Measurements from ENCODE around the gene ALK.

The ALK gene

GRCh38 chr2:29817801-29818680 is 103.3 kb downstream of the ALK start:
- no peak for TF ChIP-seq CTCF (IDR thresholded peaks at IDR 0.05)

DNA sequence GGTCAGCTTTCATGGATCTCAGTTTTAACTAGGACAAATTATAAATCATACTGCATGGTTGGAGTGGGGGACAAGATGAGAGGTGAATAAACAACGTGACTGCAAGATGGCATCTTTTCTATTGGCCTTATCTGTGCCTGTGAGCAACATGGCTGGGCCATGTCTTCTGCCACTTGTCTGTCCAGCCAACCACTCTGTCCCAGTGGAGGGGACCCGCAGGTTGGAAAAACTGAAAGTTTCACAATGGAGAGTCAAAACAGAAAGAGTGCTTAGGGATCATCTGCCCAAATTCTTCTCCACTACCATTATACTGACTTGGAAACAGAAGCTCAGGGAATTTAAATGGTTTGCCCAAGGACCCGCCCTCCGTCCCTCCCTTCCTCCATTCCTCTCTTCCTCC is 104.1 kb downstream of the ALK start:
- TF ChIP-seq CTCF (IDR thresholded peaks at IDR 0.05) = no peak

GRCh38 chr2:29816651-29817050 is 104.7 kb downstream of the ALK start:
- TF ChIP-seq CTCF (IDR thresholded peaks at IDR 0.05) = no peak

GRCh38 chr2:29811378-29811777 is 110.0 kb downstream of the ALK start:
- TF ChIP-seq CTCF (IDR thresholded peaks at IDR 0.05) = no peak

DNA sequence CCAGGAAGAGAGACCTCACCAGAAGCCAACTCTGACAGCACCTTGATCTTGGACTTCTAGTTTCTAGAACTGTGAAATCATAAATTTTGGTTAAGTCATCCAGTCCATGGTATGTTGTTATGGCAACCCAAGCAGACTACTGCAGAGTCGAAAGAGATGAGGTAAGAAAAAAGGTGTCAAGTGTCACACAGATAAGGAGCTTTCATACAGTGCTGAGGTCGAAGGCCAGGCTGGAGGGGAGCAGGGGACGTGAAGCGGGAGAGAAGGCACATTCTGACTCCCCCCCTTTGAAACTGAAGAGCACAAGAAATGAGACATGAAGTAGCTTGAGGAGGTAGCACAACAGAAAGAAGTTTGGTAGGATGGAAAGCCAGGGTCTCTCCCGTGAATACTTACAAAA is 110.4 kb downstream of the ALK start:
- TF ChIP-seq CTCF (IDR thresholded peaks at IDR 0.05) = no peak

GRCh38 chr2:29808321-29808720 is 113.1 kb downstream of the ALK start:
- TF ChIP-seq CTCF (IDR thresholded peaks at IDR 0.05) = no peak

DNA sequence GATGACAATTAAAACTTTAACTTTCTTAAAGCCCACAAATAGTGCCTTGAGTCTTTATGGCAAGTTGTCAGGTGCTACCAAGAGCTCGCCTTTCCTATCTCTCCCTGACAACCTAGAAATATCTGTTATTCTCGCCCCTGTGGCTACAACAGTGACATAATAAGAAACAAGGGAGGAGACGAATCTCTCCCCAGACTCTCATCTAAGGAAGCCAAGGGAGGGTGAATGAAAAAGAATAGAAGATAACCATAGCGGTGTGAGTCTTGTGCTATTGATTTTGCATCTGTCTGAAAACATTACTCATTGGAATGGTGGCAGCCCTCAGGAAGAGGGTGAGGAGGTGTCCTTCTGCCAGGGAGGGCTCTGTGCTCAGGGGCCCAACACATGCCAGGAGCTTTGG is 114.3 kb downstream of the ALK start:
- no peak for TF ChIP-seq CTCF (IDR thresholded peaks at IDR 0.05)

Measured in LNCAP (cell line).